RWPE2 (cell line): ENCODE data around the gene ENOX1.

Experiments
- ATAC-seq: fragments of 200-7000 bp; cut with Tn5 transposase; 3 replicates; pipeline ENCODE4 v1.9.1; 2021; ENCODE audit warnings: low read depth
- DNase-seq: peaks from one replicate; pipeline ENCODE4 v3.0.0-alpha.2; 2020; ENCODE audit warnings: low spot score
- H3K27ac ChIP-seq: fragments of 450-650 bp; 2 replicates; pipeline ENCODE4 v1.5.1; 2017; ENCODE audit warnings: mild to moderate bottlenecking; ENCODE audit not compliant: poor library complexity, severe bottlenecking
- H3K27me3 ChIP-seq: fragments of 250-450 bp; sonication (Bioruptor Pico); 2 replicates; pipeline ENCODE4 v1.5.1; 2021; ENCODE audit warnings: mild to moderate bottlenecking, moderate library complexity; ENCODE audit not compliant: insufficient read depth, poor library complexity, severe bottlenecking
- H3K36me3 ChIP-seq: fragments of 250-450 bp; sonication (Bioruptor Pico); 2 replicates; pipeline ENCODE4 v1.5.1; 2020; ENCODE audit warnings: low read depth, mild to moderate bottlenecking, moderate library complexity
- H3K4me1 ChIP-seq: fragments of 250-450 bp; sonication (Bioruptor Pico); 2 replicates; pipeline ENCODE4 v1.5.1; 2021; ENCODE audit warnings: mild to moderate bottlenecking, moderate library complexity; ENCODE audit not compliant: insufficient read depth, poor library complexity, severe bottlenecking
- H3K4me3 ChIP-seq: fragments of 250-450 bp; sonication (Bioruptor Pico); 2 replicates; pipeline ENCODE4 v1.5.1; 2021; ENCODE audit warnings: mild to moderate bottlenecking, moderate library complexity; ENCODE audit not compliant: severe bottlenecking
- H3K9me3 ChIP-seq: fragments of 250-450 bp; sonication (Bioruptor Pico); 2 replicates; pipeline ENCODE4 v1.5.1; 2021; ENCODE audit warnings: mild to moderate bottlenecking, moderate library complexity; ENCODE audit not compliant: severe bottlenecking
- TF ChIP-seq, protein P1 (sequence below): fragments of 450-650 bp; IDR thresholded peaks from one replicate; pipeline ENCODE4 v1.5.1; 2017; ENCODE audit warnings: mild to moderate bottlenecking, moderate library complexity; ENCODE audit not compliant: poor library complexity, severe bottlenecking

The ENOX1 gene

DNA sequence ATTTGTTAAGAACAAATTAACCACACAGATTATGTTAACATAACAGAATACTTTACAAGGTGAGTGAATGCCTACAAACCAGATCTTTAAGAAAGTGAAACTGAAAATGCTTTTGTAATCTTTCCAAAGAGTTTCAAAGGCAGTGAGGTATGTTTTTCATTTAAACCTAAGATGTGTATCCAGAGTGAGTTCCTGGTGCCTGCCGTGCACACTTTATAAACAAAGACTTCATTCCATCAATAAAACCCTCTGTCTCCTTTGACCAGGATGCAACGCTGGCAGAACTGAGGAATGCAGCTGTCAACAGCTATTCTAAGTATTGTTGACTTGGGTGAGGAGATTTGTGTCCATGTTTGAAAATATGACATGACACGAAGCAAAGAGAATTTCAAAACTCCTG lies 418.8 kb downstream of the ENOX1 start:
- Histone ChIP-seq H3K27me3 (no peaks in the 10 kb centered on the region), H3K36me3 (no peaks in the 10 kb centered on the region), H3K4me3 (no peak overlapping the region), H3K27ac (no peak overlapping the region), H3K4me1 (no peaks in the 10 kb centered on the region), H3K9me3 (no peaks in the 10 kb centered on the region)
- DNase-seq (no peak), ATAC-seq (no peak)
- TF ChIP-seq, protein P1, sequence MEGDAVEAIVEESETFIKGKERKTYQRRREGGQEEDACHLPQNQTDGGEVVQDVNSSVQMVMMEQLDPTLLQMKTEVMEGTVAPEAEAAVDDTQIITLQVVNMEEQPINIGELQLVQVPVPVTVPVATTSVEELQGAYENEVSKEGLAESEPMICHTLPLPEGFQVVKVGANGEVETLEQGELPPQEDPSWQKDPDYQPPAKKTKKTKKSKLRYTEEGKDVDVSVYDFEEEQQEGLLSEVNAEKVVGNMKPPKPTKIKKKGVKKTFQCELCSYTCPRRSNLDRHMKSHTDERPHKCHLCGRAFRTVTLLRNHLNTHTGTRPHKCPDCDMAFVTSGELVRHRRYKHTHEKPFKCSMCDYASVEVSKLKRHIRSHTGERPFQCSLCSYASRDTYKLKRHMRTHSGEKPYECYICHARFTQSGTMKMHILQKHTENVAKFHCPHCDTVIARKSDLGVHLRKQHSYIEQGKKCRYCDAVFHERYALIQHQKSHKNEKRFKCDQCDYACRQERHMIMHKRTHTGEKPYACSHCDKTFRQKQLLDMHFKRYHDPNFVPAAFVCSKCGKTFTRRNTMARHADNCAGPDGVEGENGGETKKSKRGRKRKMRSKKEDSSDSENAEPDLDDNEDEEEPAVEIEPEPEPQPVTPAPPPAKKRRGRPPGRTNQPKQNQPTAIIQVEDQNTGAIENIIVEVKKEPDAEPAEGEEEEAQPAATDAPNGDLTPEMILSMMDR = no peak

DNA sequence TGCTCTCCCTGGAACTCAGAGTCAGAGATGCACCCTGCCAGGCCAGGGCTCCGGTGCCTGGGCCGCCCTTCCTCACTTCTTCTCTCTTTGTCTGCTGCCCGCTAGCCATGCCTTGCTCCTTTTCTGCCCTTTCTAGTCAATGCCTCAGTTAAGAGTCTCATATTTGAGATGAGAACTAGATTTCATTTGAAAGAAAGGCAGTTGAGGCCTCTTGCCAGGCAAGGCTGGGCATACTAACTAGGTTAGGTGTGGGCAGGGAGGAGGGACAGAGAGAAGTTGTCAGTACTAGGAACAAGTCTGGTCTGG lies 421.8 kb downstream of the ENOX1 start:
- Histone ChIP-seq H3K27ac (no peak overlapping the region), H3K9me3 (no peaks in the 10 kb centered on the region), H3K36me3 (no peaks in the 10 kb centered on the region), H3K27me3 (no peaks in the 10 kb centered on the region), H3K4me3 (no peak overlapping the region), H3K4me1 (no peaks in the 10 kb centered on the region)
- TF ChIP-seq, protein P1 = no peak
- ATAC-seq = no peak
- DNase-seq = no peak

DNA sequence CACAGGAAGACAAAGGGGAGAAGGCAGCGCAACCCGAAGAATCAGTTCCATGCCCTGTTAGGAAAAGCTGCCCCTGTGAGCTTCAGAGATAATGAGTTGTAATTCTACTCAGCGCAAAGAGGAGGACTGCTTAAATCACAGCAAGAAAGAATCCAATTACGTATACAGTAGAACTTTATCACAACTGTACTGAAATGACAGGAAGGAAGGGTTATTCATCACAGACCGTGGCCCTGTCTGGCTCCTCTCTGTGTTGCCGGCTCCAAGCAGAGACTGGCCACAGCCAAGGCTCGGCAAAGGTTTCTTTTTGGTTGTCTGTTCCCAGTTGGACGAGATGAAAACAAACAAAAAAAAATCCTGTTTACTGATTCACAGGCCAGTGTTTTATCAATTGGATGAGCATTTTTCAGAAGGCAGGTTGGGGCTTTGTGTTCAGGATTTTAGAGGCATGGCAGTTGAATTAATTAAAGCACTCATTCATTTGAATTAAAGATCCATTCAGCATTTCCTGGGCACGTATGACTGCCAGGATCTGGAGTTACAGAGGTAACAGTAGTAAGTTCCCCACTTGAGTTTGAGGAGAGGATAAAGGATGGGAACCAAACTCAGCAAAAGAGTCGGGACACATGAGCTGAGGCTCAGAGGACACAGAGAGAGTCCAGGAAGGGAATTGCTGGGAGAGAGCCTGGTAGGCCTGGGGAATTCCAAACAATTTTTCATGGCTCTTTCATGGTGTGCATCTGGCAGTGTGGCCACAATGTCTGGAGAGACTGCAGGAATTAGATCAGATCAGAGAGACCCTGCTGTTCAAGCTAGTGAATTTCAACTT lies 422.3 kb downstream of the ENOX1 start:
- no peaks in the 10 kb centered on the region for H3K27me3 ChIP-seq
- no peak overlapping the region for H3K4me3 ChIP-seq
- H3K36me3 ChIP-seq = no peaks in the 10 kb centered on the region
- ATAC-seq (no peak), DNase-seq (no peak)
- H3K27ac ChIP-seq = no peak overlapping the region
- TF ChIP-seq, protein P1 = no peak
- no peaks in the 10 kb centered on the region for H3K4me1 ChIP-seq
- H3K9me3 ChIP-seq = no peaks in the 10 kb centered on the region

DNA sequence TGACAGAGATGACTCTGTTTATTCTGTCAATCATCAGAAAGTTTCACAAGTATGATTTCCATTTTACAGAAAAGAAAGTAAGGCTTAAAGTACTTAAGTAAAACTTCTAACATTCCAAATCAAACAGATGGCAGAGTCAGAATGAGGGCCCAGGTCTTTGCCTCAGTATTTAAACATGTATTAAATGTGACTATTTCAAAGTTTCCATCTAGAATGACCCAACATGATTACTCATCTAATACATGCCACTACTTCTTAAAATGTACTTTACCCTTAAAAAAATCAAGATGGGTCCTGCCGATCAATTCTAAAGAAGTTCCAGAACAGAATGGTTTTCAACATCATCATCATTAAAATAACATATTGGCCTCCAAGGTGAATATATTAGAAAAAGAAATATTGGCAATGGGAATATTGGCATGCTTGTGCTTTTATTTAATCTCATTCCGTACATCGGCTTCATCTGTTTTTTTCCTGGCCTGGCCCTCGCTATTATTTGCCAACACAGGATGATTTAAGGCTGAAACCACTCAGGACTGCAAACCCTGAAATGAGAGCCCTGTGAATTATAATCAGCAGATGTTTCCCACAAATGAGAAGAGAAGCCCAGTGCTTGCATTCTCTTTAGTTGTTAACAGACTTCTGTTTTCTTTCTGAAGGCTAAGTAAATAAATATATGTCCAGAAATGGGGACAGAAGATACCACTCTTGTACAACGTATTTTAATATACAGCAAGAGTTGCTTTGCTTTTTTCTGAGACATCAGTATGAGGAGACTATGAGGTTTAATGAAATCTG lies 423.4 kb downstream of the ENOX1 start:
- no peaks in the 10 kb centered on the region for H3K27me3 ChIP-seq
- no peak for DNase-seq
- no peak for ATAC-seq
- H3K27ac ChIP-seq = no peak overlapping the region
- H3K4me1 ChIP-seq = no peaks in the 10 kb centered on the region
- no peaks in the 10 kb centered on the region for H3K36me3 ChIP-seq
- no peaks in the 10 kb centered on the region for H3K9me3 ChIP-seq
- H3K4me3 ChIP-seq = no peak overlapping the region
- TF ChIP-seq, protein P1 = no peak

DNA sequence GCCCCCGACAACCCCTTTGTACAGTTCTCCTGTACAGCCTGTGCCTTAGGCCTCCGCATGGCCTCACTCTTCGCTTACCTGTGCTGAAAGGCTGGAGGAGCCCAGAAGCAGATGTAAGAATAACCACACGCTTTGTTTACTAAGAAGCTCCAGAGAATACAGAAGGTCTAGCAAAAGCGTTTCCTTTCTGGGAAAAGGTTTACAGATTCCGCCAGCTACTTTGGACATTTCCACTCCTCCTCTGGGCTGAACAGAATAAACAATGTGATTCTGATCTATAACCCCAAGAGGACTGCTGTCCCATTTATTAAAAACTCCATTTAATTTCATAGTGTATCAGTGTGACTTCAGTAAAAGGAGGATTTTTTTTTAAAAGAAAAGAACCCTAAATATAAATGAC lies 424.2 kb downstream of the ENOX1 start:
- ATAC-seq (no peak), DNase-seq (no peak)
- TF ChIP-seq, protein P1 = no peak
- H3K4me1 ChIP-seq = no peaks in the 10 kb centered on the region
- no peak overlapping the region for H3K4me3 ChIP-seq
- H3K27ac ChIP-seq = no peak overlapping the region
- H3K9me3 ChIP-seq = no peaks in the 10 kb centered on the region
- no peaks in the 10 kb centered on the region for H3K27me3 ChIP-seq
- H3K36me3 ChIP-seq = no peaks in the 10 kb centered on the region
